Stomach (tissue), 9 donors: Measurements from ENCODE around the gene TUBA4B. TPM values are rescaled to one million over a fixed set of nuclear protein-coding genes. Genes with fewer than 3 reads are reported as not detected.
A peak's percentile ranks its signal among the peaks of the same experiment; 100 is the strongest.
"Not testable (repeated sequence)": the region's sequence is repeated elsewhere in the genome, so short reads cannot be mapped to it uniquely, and the experiment has no call there.

Experiments used
- DNase-seq, 2 donors: peaks; one replicate each; pipeline versions ENCODE4 v3.0.0 to v3.0.0-alpha.2; 2013 to 2019
- H3K27ac ChIP-seq, 5 donors: fragments of 200-600 bp in 4 of 5; sonication (generic) in 4 of 5; one replicate each; pipeline ENCODE4 v1.5.1; 2013 to 2019; ENCODE audit warnings: mild to moderate bottlenecking in 1 of 5, moderate library complexity in 1 of 5
- H3K27me3 ChIP-seq, 3 donors: fragments of 200-600 bp; sonication (generic); one replicate each; pipeline ENCODE4 v1.5.1; 2017 to 2019; ENCODE audit warnings: mixed run types in 1 of 3
- H3K36me3 ChIP-seq, 4 donors: fragments of 200-600 bp; sonication (generic); 1 replicate in 3 of 4; 2 replicates in 1 of 4; pipeline ENCODE4 v1.5.1; 2016 to 2019
- H3K4me1 ChIP-seq, 4 donors: fragments of 200-600 bp; sonication (generic); one replicate each; pipeline ENCODE4 v1.5.1; 2016 to 2019
- H3K4me3 ChIP-seq, 4 donors: fragments of 200-600 bp; sonication (generic) in 3 of 4; one replicate each; pipeline ENCODE4 v1.5.1; 2016 to 2019; ENCODE audit warnings: mild to moderate bottlenecking in 1 of 4
- H3K9me3 ChIP-seq, 4 donors: fragments of 200-600 bp; sonication (generic); one replicate each; pipeline ENCODE4 v1.5.1; 2016 to 2019
- CTCF ChIP-seq, 7 experiments: fragments of 450-650 bp in 4 of 7; fragments of 200-600 bp in 3 of 7; sonication (generic) in 3 of 7; IDR thresholded peaks; one replicate each; pipeline ENCODE4 v1.5.1; 2016 to 2019; ENCODE audit warnings: antibody characterized with exemption in 7 of 7, control low read depth in 2 of 7, mild to moderate bottlenecking in 1 of 7
- EP300 ChIP-seq: sonication (generic); formaldehyde crosslinking; IDR thresholded peaks from one replicate; pipeline ENCODE4 v1.6.1; 2017; ENCODE audit warnings: antibody characterized with exemption
- POLR2A ChIP-seq, 4 donors: fragments of 450-650 bp; IDR thresholded peaks; one replicate each; pipeline ENCODE4 v1.6.1; 2016; ENCODE audit warnings: antibody characterized with exemption in 4 of 4, control low read depth in 2 of 4, mild to moderate bottlenecking in 1 of 4, moderate library complexity in 1 of 4
- POLR2AphosphoS5 ChIP-seq, 3 donors: sonication (generic); formaldehyde crosslinking; IDR thresholded peaks; one replicate each; pipeline ENCODE4 v1.6.1; 2016; ENCODE audit warnings: antibody characterized with exemption in 3 of 3
- WGBS, 5 donors: extraction: QIAGEN DNeasy Blood & Tissue Kit in 3 of 5; methylation state at CpG; one replicate each; pipeline versions ENCODE4 v1.1.5 to v1.1.7; 2013 to 2018; 5-methylcytosine and 5-hydroxymethylcytosine counted together
- intact Hi-C: fragments of 100-400 bp; cut with DNase I; formaldehyde crosslinking; loops from one replicate; pipeline ENCODE4 v1.15.1; 2023; ENCODE audit warnings: low total_unique reads
- polyA plus RNA-seq, 3 donors: library from polyadenylated mRNA; stranded (reverse); fragments of 200-250 nt; gene quantifications; one replicate each; pipeline ENCODE4 v1.2.3, GENCODE V29; 2013
- small RNA-seq, 4 donors: library from RNA; depleted of rRNA; stranded (forward); fragments of <200 nt; gene quantifications; one replicate each; pipeline ENCODE3, GENCODE V24; 2016
- total RNA-seq, 5 donors: library from RNA; depleted of rRNA; stranded (reverse); fragments of >200 nt; gene quantifications; one replicate each; pipeline versions ENCODE4 v1.1.0 to v1.2.3, GENCODE V29; 2014 to 2016
- donor health status: healthy with polysubstance abuse.
- donor health status: Bipolar disorder and iron deficiency.
- donor health status: healthy.

The TUBA4B gene
- total and polyA plus RNA-seq, 8 donors: not detected

- Histone ChIP-seq H3K4me3 (peak within 1 kb of the TSS in 2 of 4 donors; percentile 13 to 21), H3K27me3 (peaks cover 8 to 80% (median 32%) of the 10 kb centered on the region in 3 donors), H3K27ac (peak within 1 kb of the TSS in 2 of 5 donors; percentile 17 to 37), H3K9me3 (peaks cover 0 to 5% (median 0%) of the 10 kb centered on the region in 4 donors), H3K4me1 (peaks cover 0 to 16% (median 8%) of the 10 kb centered on the region in 4 donors), H3K36me3 (no peaks in the 10 kb centered on the region)
- WGBS, 5 donors: 5 to 12% (median 8%) methylated on average over 20 to 37 of the region's 37 CpGs
- intact Hi-C loops: loop anchor here (10.0 kb wide), 1 partner anchor 284 kb away; no protein-coding TSS in a partner anchor
- no peak for TF ChIP-seq POLR2AphosphoS5 (IDR thresholded peaks at IDR 0.05)
- no peak for TF ChIP-seq POLR2A (IDR thresholded peaks at IDR 0.05)
- no peak for TF ChIP-seq CTCF (IDR thresholded peaks at IDR 0.05)
- no peak for TF ChIP-seq EP300
- peak in 1 of 2 donors; percentile 73 for DNase-seq
Observed at GRCh38 chr2:219309278-219309677, 56.2 kb downstream of the TUBA4B start, which contains the start of gene PTPRN. PTPRN (minus strand) TSS chr2:219309401; CDS start chr2:219309332, 69 bp downstream.

- Histone ChIP-seq H3K4me1 (peaks cover 0 to 16% (median 8%) of the 10 kb centered on the region in 4 donors), H3K27me3 (peaks cover 8 to 53% (median 26%) of the 10 kb centered on the region in 3 donors)
- intact Hi-C loops, H3K27ac ChIP-seq, H3K9me3 ChIP-seq, H3K36me3 ChIP-seq, DNase-seq, H3K4me3 ChIP-seq: not testable (repeated sequence)
- WGBS, 5 donors: 86 to 94% (median 91%) methylated on average over 28 to 48 of the region's 49 CpGs
Observed at GRCh38 chr2:219312683-219313263, 59.7 kb downstream of the TUBA4B start.

- Histone ChIP-seq H3K9me3 (no peaks in the 10 kb centered on the region), H3K4me1 (no peaks in the 10 kb centered on the region), H3K27me3 (peaks cover 0 to 48% (median 4%) of the 10 kb centered on the region in 3 donors), H3K4me3 (no peak overlapping the region), H3K27ac (no peak overlapping the region), H3K36me3 (no peaks in the 10 kb centered on the region)
- 88 to 94% (median 93%) methylated on average over 16 of the region's 16 CpGs for WGBS, 5 donors
- DNase-seq: no peak
- no peak for TF ChIP-seq POLR2AphosphoS5 (IDR thresholded peaks at IDR 0.05)
- TF ChIP-seq CTCF (IDR thresholded peaks at IDR 0.05): no peak
- TF ChIP-seq EP300: no peak
- TF ChIP-seq POLR2A (IDR thresholded peaks at IDR 0.05): no peak
- intact Hi-C loops: no loop called here
Observed at GRCh38 chr2:219314804-219315468, 61.9 kb downstream of the TUBA4B start.

Small RNAs within 50 kb of the gene (small RNA-seq; reads per million reads assigned to genes)
- gene MIR153-1: 0 to 0.15 (median 0) reads per million in 4 donors

Other genes with a start within 250 kb of the TUBA4B start
- 1 to 10 TPM in 1 of 5 donors, not detected in 4; 2.6 TPM for gene CFAP65, start 211.7 kb upstream of the TUBA4B start, total RNA-seq
- gene CFAP65, start 211.7 kb upstream of the TUBA4B start, polyA plus RNA-seq: under 1 TPM in 1 of 3 donors, not detected in 2; 0.10 TPM
- 10 to 100 TPM in 4 of 5 donors, under 1 TPM in 1; 0.58 to 59.1 (median 16.5) TPM for gene IHH, start 192.3 kb upstream of the TUBA4B start, total RNA-seq
- 1 to 10 TPM; 6.4 to 9.0 (median 7.8) TPM for gene IHH, start 192.3 kb upstream of the TUBA4B start, polyA plus RNA-seq
- gene NHEJ1, start 92.4 kb upstream of the TUBA4B start, total RNA-seq: 10 to 100 TPM in 3 of 5 donors, 1 to 10 TPM in 2; 4.5 to 25.5 (median 13.2) TPM
- gene NHEJ1, start 92.4 kb upstream of the TUBA4B start, polyA plus RNA-seq: 10 to 100 TPM; 10.3 to 19.1 (median 10.4) TPM
- gene SLC23A3, start 83.2 kb upstream of the TUBA4B start, total RNA-seq: 1 to 10 TPM in 2 of 5 donors, under 1 TPM in 3; 0.45 to 4.1 (median 0.92) TPM
- 1 to 10 TPM in 1 of 3 donors, under 1 TPM in 1, not detected in 1; 0.50 to 2.3 TPM for gene SLC23A3, start 83.2 kb upstream of the TUBA4B start, polyA plus RNA-seq
- 10 to 100 TPM; 12.8 to 48.2 (median 36.2) TPM for gene CNPPD1, start 76.3 kb upstream of the TUBA4B start, total RNA-seq
- gene CNPPD1, start 76.3 kb upstream of the TUBA4B start, polyA plus RNA-seq: 10 to 100 TPM; 26.5 to 45.5 (median 34.2) TPM
- 10 to 100 TPM; 31.9 to 97.3 (median 43.9) TPM for gene RETREG2, start 75.0 kb upstream of the TUBA4B start, total RNA-seq
- gene RETREG2, start 75.0 kb upstream of the TUBA4B start, polyA plus RNA-seq: 10 to 100 TPM; 23.9 to 52.5 (median 25.1) TPM
- gene ZFAND2B, start 46.5 kb upstream of the TUBA4B start, total RNA-seq: 10 to 100 TPM; 21.3 to 79.7 (median 33.8) TPM
- 10 to 100 TPM; 45.0 to 81.3 (median 46.6) TPM for gene ZFAND2B, start 46.5 kb upstream of the TUBA4B start, polyA plus RNA-seq
- gene ABCB6, start 34.3 kb upstream of the TUBA4B start, total RNA-seq: 10 to 100 TPM in 4 of 5 donors, 1 to 10 TPM in 1; 8.2 to 41.5 (median 29.5) TPM
- 10 to 100 TPM in 2 of 3 donors, 1 to 10 TPM in 1; 8.4 to 47.8 (median 14.5) TPM for gene ABCB6, start 34.3 kb upstream of the TUBA4B start, polyA plus RNA-seq
- gene ATG9A, start 23.6 kb upstream of the TUBA4B start, total RNA-seq: 100 to 1,000 TPM in 1 of 5 donors, 10 to 100 TPM in 3, 1 to 10 TPM in 1; 1.4 to 100 (median 23.1) TPM
- gene ATG9A, start 23.6 kb upstream of the TUBA4B start, polyA plus RNA-seq: 10 to 100 TPM in 1 of 3 donors, 1 to 10 TPM in 2; 6.3 to 13.5 (median 7.2) TPM
- gene ANKZF1, start 23.4 kb upstream of the TUBA4B start, total RNA-seq: 100 to 1,000 TPM in 3 of 5 donors, 10 to 100 TPM in 2; 33.9 to 263 (median 138) TPM
- gene ANKZF1, start 23.4 kb upstream of the TUBA4B start, polyA plus RNA-seq: 10 to 100 TPM; 27.8 to 36.6 (median 33.4) TPM
- 10 to 100 TPM in 1 of 5 donors, 1 to 10 TPM in 2, under 1 TPM in 1, not detected in 1; 0.58 to 31.4 (median 4.5) TPM for gene GLB1L, start 7.8 kb upstream of the TUBA4B start, total RNA-seq
- 1 to 10 TPM; 2.6 to 4.9 (median 2.6) TPM for gene GLB1L, start 7.8 kb upstream of the TUBA4B start, polyA plus RNA-seq
- 10 to 100 TPM in 4 of 5 donors, 1 to 10 TPM in 1; 1.2 to 55.6 (median 23.7) TPM for gene STK16, start 7.8 kb upstream of the TUBA4B start, total RNA-seq
- gene STK16, start 7.8 kb upstream of the TUBA4B start, polyA plus RNA-seq: 10 to 100 TPM; 38.8 to 55.9 (median 45.1) TPM
- 100 to 1,000 TPM in 1 of 5 donors, 10 to 100 TPM in 4; 18.7 to 141 (median 27.2) TPM for gene TUBA4A, start 675 bp downstream of the TUBA4B start, total RNA-seq
- gene TUBA4A, start 675 bp downstream of the TUBA4B start, polyA plus RNA-seq: 10 to 100 TPM; 28.9 to 68.8 (median 51.0) TPM
- gene DNAJB2, start 26.1 kb downstream of the TUBA4B start, total RNA-seq: 10 to 100 TPM; 24.4 to 88.8 (median 47.8) TPM
- 10 to 100 TPM; 62.5 to 85.8 (median 77.5) TPM for gene DNAJB2, start 26.1 kb downstream of the TUBA4B start, polyA plus RNA-seq
- gene PTPRN, start 56.2 kb downstream of the TUBA4B start, total RNA-seq: 10 to 100 TPM in 1 of 5 donors, 1 to 10 TPM in 3, not detected in 1; 2.8 to 11.3 (median 7.4) TPM
- 1 to 10 TPM; 1.1 to 3.6 (median 1.5) TPM for gene PTPRN, start 56.2 kb downstream of the TUBA4B start, polyA plus RNA-seq
- gene RESP18, start 79.5 kb downstream of the TUBA4B start, total RNA-seq: not detected
- gene RESP18, start 79.5 kb downstream of the TUBA4B start, polyA plus RNA-seq: not detected
- gene DNPEP, start 134.7 kb downstream of the TUBA4B start, total RNA-seq: 100 to 1,000 TPM in 1 of 5 donors, 10 to 100 TPM in 4; 32.7 to 147 (median 46.4) TPM
- 100 to 1,000 TPM in 2 of 3 donors, 10 to 100 TPM in 1; 69.2 to 114 (median 105) TPM for gene DNPEP, start 134.7 kb downstream of the TUBA4B start, polyA plus RNA-seq
- gene DES, start 165.1 kb downstream of the TUBA4B start, total RNA-seq: 1,000 to 10,000 TPM; 1,078 to 5,539 (median 2,913) TPM
- gene DES, start 165.1 kb downstream of the TUBA4B start, polyA plus RNA-seq: 100 to 1,000 TPM; 122 to 803 (median 204) TPM
- 100 to 1,000 TPM in 1 of 5 donors, 10 to 100 TPM in 3, 1 to 10 TPM in 1; 7.4 to 106 (median 30.4) TPM for gene SPEG, start 181.6 kb downstream of the TUBA4B start, total RNA-seq
- 10 to 100 TPM in 1 of 3 donors, 1 to 10 TPM in 2; 9.8 to 65.1 (median 9.9) TPM for gene SPEG, start 181.6 kb downstream of the TUBA4B start, polyA plus RNA-seq
- 100 to 1,000 TPM in 1 of 5 donors, 10 to 100 TPM in 4; 16.5 to 185 (median 24.2) TPM for gene GMPPA, start 245.6 kb downstream of the TUBA4B start, total RNA-seq
- gene GMPPA, start 245.6 kb downstream of the TUBA4B start, polyA plus RNA-seq: 10 to 100 TPM; 29.9 to 84.8 (median 58.2) TPM